Endothelial cell of umbilical vein (primary cell): Measurements from ENCODE around the gene SH3RF3. TPM values are rescaled to one million over a fixed set of nuclear protein-coding genes. Genes with fewer than 3 reads are reported as not detected.

Experiments used
- BruUV-seq: library from RNA; stranded (reverse); fragments of 400-500 nt; replicated peaks from 2 replicates; lab custom pipeline; 2021; lab: Mats Ljungman, UMichigan
- CTCF ChIA-PET: fragments of 300-600, 350-600 bp; sonication (Branson Sonifier 250); formaldehyde crosslinking; loops from one replicate; lab custom pipeline; 2021; ENCODE audit warnings: antibody characterized with exemption, inconsistent platforms; lab: Charles Lee
- POLR2A ChIA-PET: fragments of 300-600, 350-600 bp; sonication (Branson Sonifier 250); formaldehyde crosslinking; loops from one replicate; lab custom pipeline; 2021; ENCODE audit warnings: antibody characterized with exemption, inconsistent platforms; lab: Charles Lee
- DNase-seq: peaks from one replicate; pipeline ENCODE4 v3.0.0-alpha.2; 2011; ENCODE audit warnings: low read depth, low spot score
- FAIRE-seq: peaks from 2 replicates; lab custom pipeline; 2011; peaks lifted over from hg19 to GRCh38; lab: Jason Lieb, UNC
- H2AFZ ChIP-seq: 2 replicates; pipeline ENCODE4 v1.6.0; 2012; ENCODE audit warnings: low read depth, low read length, control low read depth, inconsistent platforms
- H3K27ac ChIP-seq: 2 replicates; pipeline ENCODE4 v1.5.1; 2011; ENCODE audit warnings: low read depth, mild to moderate bottlenecking, control low read depth, low read length, moderate library complexity; ENCODE audit not compliant: insufficient read depth
- H3K27me3 ChIP-seq, 2 experiments: 2 replicates each; pipeline versions ENCODE4 v1.6.0 to v1.6.1; 2011; ENCODE audit warnings: low read length in 2 of 2, mixed read lengths in 1 of 2; ENCODE audit not compliant: control insufficient read depth in 2 of 2, insufficient read depth in 2 of 2
- H3K36me3 ChIP-seq, 2 experiments: 2 replicates in 1 of 2; 3 replicates in 1 of 2; pipeline ENCODE4 v1.5.1; 2011; ENCODE audit warnings: low read length in 2 of 2, mild to moderate bottlenecking in 1 of 2, moderate library complexity in 1 of 2; ENCODE audit not compliant: control insufficient read depth in 2 of 2, insufficient read depth in 2 of 2; ENCODE audit errors: extremely low read depth in 1 of 2
- H3K4me1 ChIP-seq: 3 replicates; pipeline ENCODE4 v1.5.1; 2011; ENCODE audit warnings: mild to moderate bottlenecking, low read length; ENCODE audit not compliant: control insufficient read depth, insufficient read depth; ENCODE audit errors: extremely low read depth
- H3K4me2 ChIP-seq: 2 replicates; pipeline ENCODE4 v1.6.1; 2011; ENCODE audit warnings: low read length, control low read depth, mixed read lengths; ENCODE audit not compliant: insufficient read depth
- H3K4me3 ChIP-seq, 3 experiments: fragments of 200-600 bp in 1 of 3; sonication (generic), shearing (Covaris generic) in 1 of 3; replicated peaks in 1 of 3; 2 replicates each; pipeline ENCODE4 v1.5.1; 2011 to 2016; ENCODE audit warnings: control low read depth in 3 of 3, low read length in 3 of 3, mild to moderate bottlenecking in 2 of 3, inconsistent platforms in 1 of 3, low read depth in 1 of 3, moderate library complexity in 1 of 3; ENCODE audit not compliant: insufficient read depth in 1 of 3
- H3K79me2 ChIP-seq: 2 replicates; pipeline ENCODE4 v1.6.0; 2012; ENCODE audit warnings: low read length, inconsistent platforms; ENCODE audit not compliant: control insufficient read depth, insufficient read depth
- H3K9ac ChIP-seq: replicated peaks from 2 replicates; pipeline ENCODE3; 2011; ENCODE audit warnings: low read length, control low read depth; ENCODE audit not compliant: insufficient read depth; ENCODE audit errors: extremely low read depth
- H3K9me1 ChIP-seq: replicated peaks from 3 replicates; pipeline ENCODE4 v1.6.0; 2011; ENCODE audit warnings: mild to moderate bottlenecking, low read length; ENCODE audit not compliant: control insufficient read depth, insufficient read depth; ENCODE audit errors: extremely low read depth
- H3K9me3 ChIP-seq: replicated peaks from 2 replicates; pipeline ENCODE4 v1.5.1; 2012; ENCODE audit warnings: low read length, inconsistent platforms; ENCODE audit not compliant: control insufficient read depth, insufficient read depth
- H4K20me1 ChIP-seq: replicated peaks from 2 replicates; pipeline ENCODE3; 2011; ENCODE audit warnings: mild to moderate bottlenecking, low read length; ENCODE audit not compliant: control insufficient read depth, insufficient read depth; ENCODE audit errors: extremely low read depth
- EZH2 ChIP-seq: IDR thresholded peaks from 2 replicates; pipeline ENCODE4 v1.6.1; 2012; ENCODE audit warnings: borderline replicate concordance, low read depth, mild to moderate bottlenecking, moderate library complexity, low read length, inconsistent platforms; ENCODE audit not compliant: severe bottlenecking
- FOS ChIP-seq: IDR thresholded peaks from 2 replicates; pipeline ENCODE4 v1.6.1; 2011; ENCODE audit warnings: mild to moderate bottlenecking, low read length, moderate library complexity, borderline replicate concordance; ENCODE audit not compliant: insufficient read depth
- GATA2 ChIP-seq: IDR thresholded peaks from 2 replicates; pipeline ENCODE4 v1.7.0; 2011; ENCODE audit warnings: low read depth, mild to moderate bottlenecking, moderate library complexity, mixed read lengths, low read length; ENCODE audit not compliant: insufficient read length, insufficient read depth
- JUN ChIP-seq: IDR thresholded peaks from 2 replicates; pipeline ENCODE4 v1.6.1; 2011; ENCODE audit warnings: borderline replicate concordance, low read depth; ENCODE audit not compliant: insufficient read length, insufficient read depth
- MYC ChIP-seq: IDR thresholded peaks from one replicate; pipeline ENCODE4 v1.6.1; 2011; ENCODE audit warnings: mild to moderate bottlenecking, low read depth, low read length
- POLR2A ChIP-seq: IDR thresholded peaks from 2 replicates; pipeline ENCODE4 v1.6.1; 2012; ENCODE audit warnings: low read depth, mild to moderate bottlenecking, control low read depth, low read length
- POLR2AphosphoS5 ChIP-seq: IDR thresholded peaks from 2 replicates; pipeline ENCODE4 v1.6.1; 2012; ENCODE audit warnings: low read depth, mild to moderate bottlenecking, control low read depth, low read length, moderate library complexity; ENCODE audit not compliant: insufficient read depth
- dilution Hi-C: fragments of 300-500 bp; cut with MboI; formaldehyde crosslinking; loops from one replicate; pipeline ENCODE4 v1.15.0; 2019; ENCODE audit warnings: low sequenced_read_pairs; ENCODE audit not compliant: extremely low pct_ligation_motif_present
- intact Hi-C: fragments of 100-400 bp; cut with micrococcal nuclease; formaldehyde crosslinking; loops from one replicate; pipeline ENCODE4 v1.10.0; 2022
- polyA plus RNA-seq, 4 experiments: library from polyadenylated mRNA; depleted of rRNA in 3 of 4; stranded (reverse) in 3 of 4; unstranded in 1 of 4; fragments of >200 nt; gene quantifications; 2 replicates each; pipeline versions ENCODE4 v1.2.1 to v1.2.3, GENCODE V29; 2011 to 2012; ENCODE audit warnings: missing spikeins in 1 of 4
- total RNA-seq: library from RNA; stranded (reverse); gene quantifications from 2 replicates; pipeline ENCODE4 v1.2.3, GENCODE V29; 2021
- TF ChIP-seq, protein P1 (sequence below), 2 donors: IDR thresholded peaks; 1 replicate in 1 of 2; 2 replicates in 1 of 2; pipeline ENCODE4 v1.5.1; 2011; ENCODE audit warnings: low read length in 2 of 2, mild to moderate bottlenecking in 2 of 2, moderate library complexity in 2 of 2, control low read depth in 1 of 2, inconsistent platforms in 1 of 2, low read depth in 1 of 2; ENCODE audit not compliant: insufficient read depth in 1 of 2; ENCODE audit errors: extremely low read depth in 1 of 2
- TF ChIP-seq, protein P2 (sequence below): IDR thresholded peaks from 2 replicates; pipeline ENCODE4 v1.6.1; 2011; ENCODE audit not compliant: insufficient read depth, insufficient read length

The SH3RF3 gene
- total and polyA plus RNA-seq, 2 donors (not counting 3 experiments of a cell fraction or from before 2014, with no cell fraction given), result 3.8 to 14.7 TPM

- Histone ChIP-seq H3K4me3 (no peak overlapping the region), H3K27ac (no peak overlapping the region), H3K9ac (no peak overlapping the region), H3K36me3 (no peaks in the 10 kb centered on the region), H3K4me2 (no peak overlapping the region), H3K79me2 (peaks cover 25% of the 10 kb centered on the region), H3K4me1 (no peaks in the 10 kb centered on the region), H2AFZ (no peak overlapping the region), H3K9me1 (no peaks in the 10 kb centered on the region), H4K20me1 (no peaks in the 10 kb centered on the region), H3K9me3 (no peaks in the 10 kb centered on the region), H3K27me3 (no peaks in the 10 kb centered on the region)
- intact Hi-C loops, result no loop called here
- no TSS peak for BruUV-seq
- TF ChIP-seq, protein P1, sequence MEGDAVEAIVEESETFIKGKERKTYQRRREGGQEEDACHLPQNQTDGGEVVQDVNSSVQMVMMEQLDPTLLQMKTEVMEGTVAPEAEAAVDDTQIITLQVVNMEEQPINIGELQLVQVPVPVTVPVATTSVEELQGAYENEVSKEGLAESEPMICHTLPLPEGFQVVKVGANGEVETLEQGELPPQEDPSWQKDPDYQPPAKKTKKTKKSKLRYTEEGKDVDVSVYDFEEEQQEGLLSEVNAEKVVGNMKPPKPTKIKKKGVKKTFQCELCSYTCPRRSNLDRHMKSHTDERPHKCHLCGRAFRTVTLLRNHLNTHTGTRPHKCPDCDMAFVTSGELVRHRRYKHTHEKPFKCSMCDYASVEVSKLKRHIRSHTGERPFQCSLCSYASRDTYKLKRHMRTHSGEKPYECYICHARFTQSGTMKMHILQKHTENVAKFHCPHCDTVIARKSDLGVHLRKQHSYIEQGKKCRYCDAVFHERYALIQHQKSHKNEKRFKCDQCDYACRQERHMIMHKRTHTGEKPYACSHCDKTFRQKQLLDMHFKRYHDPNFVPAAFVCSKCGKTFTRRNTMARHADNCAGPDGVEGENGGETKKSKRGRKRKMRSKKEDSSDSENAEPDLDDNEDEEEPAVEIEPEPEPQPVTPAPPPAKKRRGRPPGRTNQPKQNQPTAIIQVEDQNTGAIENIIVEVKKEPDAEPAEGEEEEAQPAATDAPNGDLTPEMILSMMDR (IDR thresholded peaks at IDR 0.05; ENCODE audit: extremely low read depth in 1 of 2, insufficient read depth in 1 of 2, low read depth in 1 of 2, low read length in 2 of 2), result no peak
- TF ChIP-seq POLR2AphosphoS5 (no peak), POLR2A (no peak), JUN (no peak), MYC (no peak), EZH2 (no peak), GATA2 (no peak), FOS (no peak)
- TF ChIP-seq, protein P2, sequence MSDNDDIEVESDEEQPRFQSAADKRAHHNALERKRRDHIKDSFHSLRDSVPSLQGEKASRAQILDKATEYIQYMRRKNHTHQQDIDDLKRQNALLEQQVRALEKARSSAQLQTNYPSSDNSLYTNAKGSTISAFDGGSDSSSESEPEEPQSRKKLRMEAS, result no peak
- POLR2A ChIA-PET, result no interaction called here
- dilution Hi-C loops, result no loop called here
- no peak for FAIRE-seq
- DNase-seq, result no peak
- CTCF ChIA-PET, result interaction anchor here (1.5 kb wide), 2 partner anchors 13 to 14 kb away, joined by 3 to 4 read pairs; no protein-coding TSS in a partner anchor
These were observed 24.8 kb downstream of the SH3RF3 start for GRCh38 chr2:109153807-109154206.
